Measurements from ENCODE around the gene FREM2. TPM values are rescaled to one million over a fixed set of nuclear protein-coding genes. Genes with fewer than 3 reads are reported as not detected.

The FREM2 gene
- total and polyA plus RNA-seq, 2 of the 4 experiments (the other 2 are of a cell fraction) = not detected

DNA sequence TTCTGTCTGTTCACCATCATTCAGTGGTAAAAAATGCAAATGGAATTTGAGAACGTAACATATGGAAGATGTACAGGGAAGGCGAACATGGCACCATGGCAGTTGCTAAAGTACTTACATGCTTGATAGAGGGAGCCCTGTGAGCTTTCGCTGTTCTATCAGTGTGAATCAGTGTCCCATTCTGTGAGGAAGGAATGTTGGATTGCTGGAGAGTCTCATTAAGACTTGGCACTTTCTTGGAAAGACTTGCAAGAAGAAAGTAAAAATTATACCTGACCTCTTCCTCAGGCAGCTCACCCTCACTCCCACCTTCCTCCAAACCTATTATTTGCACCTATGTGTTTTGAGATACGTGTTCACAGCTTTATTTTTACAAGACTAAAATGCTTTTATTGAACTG, 43.5 kb downstream of the FREM2 start:
- TF ChIP-seq MXI1 (IDR thresholded peaks at IDR 0.05; ENCODE audit: borderline replicate concordance, low read depth, low read length) (no peak), NFE2L2 (IDR thresholded peaks at IDR 0.05; ENCODE audit: low read depth, low read length) (no peak), RCOR1 (IDR thresholded peaks at IDR 0.05; ENCODE audit: insufficient replicate concordance, low read length) (no peak)
- 29% methylated on average over 1 of the region's 4 CpGs; no CpG with 5 or more reads in 1 of the 2 experiments for WGBS, 2 experiments (ENCODE audit: extremely low coverage in 2 of 2, insufficient read length in 1 of 2)
- H3K4me3 ChIP-seq (ENCODE audit: insufficient read depth, low read depth, low read length) = no peak overlapping the region

More for the DNA sequence above, 43.5 kb downstream of the FREM2 start:
- ChIA-PET POLR2A (ENCODE audit: unreplicated experiment) (no interaction called here), CTCF (no interaction called here)
- H2BK5ac ChIP-seq (ENCODE audit: low read depth, low read length, poor library complexity, severe bottlenecking) = no peak overlapping the region
- H4K8ac ChIP-seq (ENCODE audit: low read depth in 2 of 2, low read length in 2 of 2) = no peak overlapping the region
- no peaks in the 10 kb centered on the region for H3K9me1 ChIP-seq (ENCODE audit: insufficient read depth, low read length)
- no peak overlapping the region for H4K91ac ChIP-seq (ENCODE audit: insufficient read depth, low read depth, low read length)
- H3K18ac ChIP-seq (ENCODE audit: low read depth, low read length) = no peak overlapping the region
- H2AFZ ChIP-seq (replicated peaks; ENCODE audit: low read length, poor library complexity) = no peak overlapping the region
- no peak overlapping the region for H3K56ac ChIP-seq (ENCODE audit: extremely low read depth, insufficient read depth, low read length)
- H3K23ac ChIP-seq (ENCODE audit: low read depth, low read length) = no peak overlapping the region
- H3K79me1 ChIP-seq (ENCODE audit: low read depth in 1 of 2, low read length in 2 of 2) = no peaks in the 10 kb centered on the region
- no peak overlapping the region for H3K4ac ChIP-seq (ENCODE audit: low read depth, low read length)
- no peak overlapping the region for H3K14ac ChIP-seq (replicated peaks; ENCODE audit: low read depth, low read length)
- no peaks in the 10 kb centered on the region for H3K4me1 ChIP-seq (ENCODE audit: control insufficient read depth, insufficient read depth, low read length)
- no peak overlapping the region for H2AK9ac ChIP-seq (replicated peaks; ENCODE audit: low read depth, low read length, poor library complexity)
- H2AK5ac ChIP-seq (ENCODE audit: low read depth, low read length) = no peak overlapping the region
- in situ Hi-C loops (cut with MboI; ENCODE audit: low sequenced_read_pairs) (no loop called here), intact Hi-C loops (cut with micrococcal nuclease) (no loop called here), dilution Hi-C loops (cut with HindIII; ENCODE audit: low sequenced_read_pairs, unreplicated experiment) (no loop called here)
- DNase-seq (no peak), ATAC-seq (ENCODE audit: low read depth) (no peak)
- H3K27me3 ChIP-seq (ENCODE audit: control insufficient read depth, insufficient read depth, low read length) = no peaks in the 10 kb centered on the region
- no peaks in the 10 kb centered on the region for H3K36me3 ChIP-seq (ENCODE audit: control insufficient read depth, insufficient read depth, low read length)
- no peak overlapping the region for H3K9ac ChIP-seq (ENCODE audit: low read depth, low read length)
- no peaks in the 10 kb centered on the region for H3K9me3 ChIP-seq (ENCODE audit: control insufficient read depth, insufficient read depth, low read length)
- no peak overlapping the region for H2BK15ac ChIP-seq (ENCODE audit: low read depth, low read length)
- H4K5ac ChIP-seq (ENCODE audit: low read depth, low read length) = no peak overlapping the region
- no peak overlapping the region for H3K27ac ChIP-seq (ENCODE audit: insufficient read depth, low read length)
- no peak overlapping the region for H2BK120ac ChIP-seq (ENCODE audit: low read depth, low read length)
- BruUV-seq (replicated peaks) = no TSS peak
- H4K20me1 ChIP-seq (ENCODE audit: insufficient read depth, low read length) = no peaks in the 10 kb centered on the region
- H2BK20ac ChIP-seq (ENCODE audit: low read depth, low read length) = no peak overlapping the region
- H3K4me2 ChIP-seq (ENCODE audit: low read depth, low read length) = no peak overlapping the region

All from IMR-90 (cell line).